ENCODE results near the gene EXOSC7. TPM values are rescaled to one million over a fixed set of nuclear protein-coding genes. Genes with fewer than 3 reads are reported as not detected.

EXOSC7 gene
- total RNA-seq, 2 experiments from 2014 or later: 35.8 to 40.2 TPM

DNA sequence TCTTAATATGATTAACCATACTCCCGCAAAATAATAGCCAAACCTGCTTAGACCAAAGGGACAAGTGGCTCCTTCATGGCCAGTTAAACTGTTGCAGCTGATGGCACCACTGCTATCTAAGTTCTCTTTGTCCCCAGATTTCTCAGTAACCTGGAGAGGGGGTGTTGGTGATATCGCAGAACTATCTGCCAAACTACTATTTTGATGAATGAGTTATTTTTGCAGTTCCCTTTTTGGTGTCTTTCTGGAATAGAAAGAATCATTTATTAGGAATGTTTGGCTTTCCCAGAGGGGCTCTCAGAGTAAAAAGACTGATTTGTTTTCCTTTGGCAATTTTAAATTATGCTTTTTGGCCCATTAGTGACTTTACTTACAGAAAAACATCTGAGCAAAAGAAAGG lies 83.1 kb downstream of the EXOSC7 start:
- no peaks in the 10 kb centered on the region for H3K36me3 Mint-ChIP-seq (ENCODE audit: low read depth)
- ChIA-PET POLR2A (no interaction called here), CTCF (interaction anchor here (0.7 kb wide), 1 partner anchor 21 kb away, joined by 3 read pairs; no protein-coding TSS in a partner anchor)

DNA sequence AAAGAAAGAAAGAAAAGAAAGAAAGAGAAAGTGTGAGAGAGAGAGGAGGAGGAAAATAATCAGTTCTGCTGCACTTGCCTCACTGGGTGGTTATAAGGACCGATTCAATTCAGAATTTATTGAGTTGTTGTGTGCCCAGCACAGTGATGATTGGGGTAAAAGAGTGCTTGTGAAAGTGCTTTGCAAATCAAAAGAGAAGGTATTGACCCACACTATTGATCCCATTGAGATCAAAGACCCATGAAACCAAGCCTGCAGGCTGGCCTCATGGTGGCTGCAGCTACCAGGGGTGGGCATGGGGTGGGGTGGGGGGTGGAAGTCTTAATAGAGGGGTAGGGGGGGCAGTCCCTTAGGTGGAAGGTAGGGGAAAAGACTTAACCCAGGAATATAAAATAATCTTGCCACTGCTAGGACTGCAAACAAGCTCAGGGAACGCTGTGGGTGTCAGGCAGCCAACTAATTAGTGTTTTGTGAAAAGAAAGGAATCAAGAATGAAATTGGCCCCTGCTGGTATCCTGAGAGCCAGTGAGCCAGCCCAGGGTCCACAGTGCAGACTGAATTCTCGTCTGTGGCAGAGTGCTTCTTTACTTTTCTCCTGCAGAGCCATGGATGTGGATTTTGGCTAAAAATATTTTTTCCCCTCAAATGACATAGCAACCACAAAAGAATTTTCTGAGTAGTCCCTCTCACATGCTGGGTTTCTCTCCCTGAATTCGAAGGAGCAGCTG lies 84.3 kb downstream of the EXOSC7 start:
- Mint-ChIP-seq H3K27me3 (no peaks in the 10 kb centered on the region), H3K4me3 (no peak overlapping the region), H3K27ac (no peak overlapping the region), H3K4me1 (peaks cover 23% of the 10 kb centered on the region), H3K9me3 (no peaks in the 10 kb centered on the region), H3K36me3 (ENCODE audit: low read depth) (no peaks in the 10 kb centered on the region)
- POLR2A ChIA-PET: no interaction called here
- DNase-seq: no peak
- CTCF ChIA-PET: no interaction called here

More for the DNA sequence above, 83.1 kb downstream of the EXOSC7 start:
- DNase-seq: no peak
- Mint-ChIP-seq H3K4me1 (peaks cover 22% of the 10 kb centered on the region), H3K9me3 (no peaks in the 10 kb centered on the region), H3K27me3 (no peaks in the 10 kb centered on the region), H3K4me3 (no peak overlapping the region), H3K27ac (no peak overlapping the region)

Other genes with a start within 250 kb of the EXOSC7 start
- 1 to 10 TPM; 1.5 to 3.6 TPM for gene ZNF501, start 246.6 kb upstream of the EXOSC7 start, total RNA-seq
- 10 to 100 TPM; 35.0 to 56.6 TPM for gene KIAA1143, start 214.6 kb upstream of the EXOSC7 start, total RNA-seq
- gene KIF15, start 214.4 kb upstream of the EXOSC7 start, total RNA-seq: 10 to 100 TPM; 58.8 to 73.5 TPM
- 10 to 100 TPM; 10.7 to 13.0 TPM for gene TMEM42, start 114.3 kb upstream of the EXOSC7 start, total RNA-seq
- not detected for gene TGM4, start 101.6 kb upstream of the EXOSC7 start, total RNA-seq
- 10 to 100 TPM; 47.5 to 50.7 TPM for gene ZDHHC3, start 70 bp upstream of the EXOSC7 start, total RNA-seq
- under 1 TPM; 0.30 to 0.37 TPM for gene CLEC3B, start 50.1 kb downstream of the EXOSC7 start, total RNA-seq
- 10 to 100 TPM; 21.7 to 22.2 TPM for gene CDCP1, start 170.1 kb downstream of the EXOSC7 start, total RNA-seq